HCT116 (cell line): ENCODE results near the gene ZNF322. TPM values are rescaled to one million over a fixed set of nuclear protein-coding genes. Genes with fewer than 3 reads are reported as not detected.

Experiments used
- ATAC-seq: fragments of 200-7000 bp; cut with Tn5 transposase; 2 replicates; pipeline ENCODE4 v1.9.1; 2020; ENCODE audit warnings: mild to moderate bottlenecking, moderate library complexity
- BruUV-seq: library from RNA; stranded (reverse); fragments of 400-500 nt; replicated peaks from 2 replicates; lab custom pipeline; 2021; lab: Mats Ljungman, UMichigan
- CTCF ChIA-PET: fragments of 300-600 bp; sonication (Branson Sonifier 250); formaldehyde crosslinking; loops from one replicate; lab custom pipeline; 2021; ENCODE audit warnings: antibody characterized with exemption; lab: Charles Lee
- POLR2A ChIA-PET: fragments of 300-600, 350-600 bp; sonication (Branson Sonifier 250); formaldehyde crosslinking; loops from one replicate; lab custom pipeline; 2021; ENCODE audit warnings: antibody characterized with exemption; lab: Charles Lee
- RAD21 ChIA-PET, 2 experiments: fragments of 300-600 bp; sonication (Branson Sonifier 250); formaldehyde crosslinking; loops; one replicate each; lab custom pipeline; 2023; ENCODE audit warnings: low total read pairs in 2 of 2; ENCODE audit not compliant: uncharacterized antibody in 2 of 2, unreplicated experiment in 2 of 2, low non-redundant PET in 1 of 2; lab: Charles Lee
- DNase-seq: peaks from one replicate; pipeline ENCODE4 v3.0.0-alpha.2; 2010; ENCODE audit warnings: low read depth, low spot score
- H2AFZ ChIP-seq: fragments of 200-600 bp; shearing (Covaris generic), sonication (generic); 2 replicates; pipeline ENCODE4 v1.6.1; 2017; ENCODE audit warnings: low read depth, mixed run types, mixed read lengths, antibody characterized with exemption, low read length; ENCODE audit not compliant: poor library complexity, severe bottlenecking
- H3K27ac ChIP-seq: 2 replicates; pipeline ENCODE4 v1.5.1; 2012; ENCODE audit warnings: low read depth, low read length
- H3K27me3 ChIP-seq: fragments of 200-600 bp; sonication (generic); 2 replicates; pipeline ENCODE4 v1.6.1; 2016; ENCODE audit warnings: mixed run types, low read length, mixed read lengths; ENCODE audit not compliant: insufficient read depth
- H3K36me3 ChIP-seq, 2 experiments: fragments of 200-500 bp in 1 of 2; fragments of 200-600 bp in 1 of 2; sonication (Bioruptor generic) in 1 of 2; sonication (generic) in 1 of 2; 2 replicates each; pipeline versions ENCODE4 v1.5.1 to v1.6.1; 2014 to 2016; ENCODE audit warnings: low read length in 2 of 2, inconsistent platforms in 1 of 2, mixed read lengths in 1 of 2, mixed run types in 1 of 2; ENCODE audit not compliant: insufficient read depth in 2 of 2, control insufficient read depth in 1 of 2
- H3K4me1 ChIP-seq, 2 experiments: fragments of 200-600 bp in 1 of 2; sonication (generic) in 1 of 2; 2 replicates each; pipeline versions ENCODE4 v1.5.1 to v1.6.1; 2012 to 2017; ENCODE audit warnings: low read length in 2 of 2, inconsistent platforms in 1 of 2, mild to moderate bottlenecking in 1 of 2, mixed read lengths in 1 of 2, mixed run types in 1 of 2, moderate library complexity in 1 of 2; ENCODE audit not compliant: insufficient read depth in 2 of 2, control insufficient read depth in 1 of 2
- H3K4me2 ChIP-seq: fragments of 200-600 bp; sonication (generic); 2 replicates; pipeline ENCODE4 v1.6.1; 2017; ENCODE audit warnings: mixed run types, low read length, mixed read lengths
- H3K4me3 ChIP-seq, 2 experiments: fragments of 200-600 bp in 1 of 2; sonication (generic) in 1 of 2; replicated peaks in 1 of 2; 2 replicates each; pipeline ENCODE4 v1.5.1; 2011 to 2016; ENCODE audit warnings: low read length in 2 of 2, control low read depth in 1 of 2, low read depth in 1 of 2, mild to moderate bottlenecking in 1 of 2, mixed read lengths in 1 of 2, mixed run types in 1 of 2
- H3K79me2 ChIP-seq: fragments of 200-600 bp; sonication (generic); 2 replicates; pipeline ENCODE4 v1.6.1; 2017; ENCODE audit warnings: mild to moderate bottlenecking, mixed run types, low read length, moderate library complexity, mixed read lengths; ENCODE audit not compliant: insufficient read depth
- H3K9ac ChIP-seq: fragments of 200-600 bp; sonication (generic); 2 replicates; pipeline ENCODE4 v1.6.1; 2016; ENCODE audit warnings: low read length, mixed read lengths
- H3K9me2 ChIP-seq: fragments of 200-600 bp; sonication (generic), shearing (Covaris generic); 2 replicates; pipeline ENCODE4 v1.6.1; 2017; ENCODE audit warnings: mixed run types, mild to moderate bottlenecking, moderate library complexity; ENCODE audit not compliant: insufficient read depth
- H3K9me3 ChIP-seq, 2 experiments: fragments of 200-500 bp in 1 of 2; fragments of 200-600 bp in 1 of 2; sonication (Bioruptor generic) in 1 of 2; sonication (generic) in 1 of 2; 2 replicates each; pipeline ENCODE4 v1.6.1; 2014 to 2017; ENCODE audit warnings: low read length in 2 of 2, mixed read lengths in 2 of 2, inconsistent platforms in 1 of 2, low read depth in 1 of 2, mild to moderate bottlenecking in 1 of 2, mixed run types in 1 of 2, moderate library complexity in 1 of 2; ENCODE audit not compliant: control insufficient read depth in 1 of 2, insufficient read depth in 1 of 2
- H4K20me1 ChIP-seq: fragments of 200-600 bp; sonication (generic), shearing (Covaris generic); 2 replicates; pipeline ENCODE4 v1.6.1; 2017; ENCODE audit warnings: mixed run types, mild to moderate bottlenecking, moderate library complexity; ENCODE audit not compliant: insufficient read depth
- ATF3 ChIP-seq: IDR thresholded peaks from 2 replicates; pipeline ENCODE4 v1.6.1; 2012
- CBX3 ChIP-seq: IDR thresholded peaks from 2 replicates; pipeline ENCODE4 v1.6.1; 2012; ENCODE audit warnings: low read depth
- CEBPB ChIP-seq: IDR thresholded peaks from 2 replicates; pipeline ENCODE4 v1.6.1; 2012; ENCODE audit warnings: low read depth
- EGR1 ChIP-seq: IDR thresholded peaks from 2 replicates; pipeline ENCODE4 v1.6.1; 2012; ENCODE audit warnings: low read depth
- ELF1 ChIP-seq: IDR thresholded peaks from 2 replicates; pipeline ENCODE4 v1.6.1; 2012; ENCODE audit warnings: low read depth, borderline replicate concordance
- EZH2 ChIP-seq: fragments of 200-600 bp; sonication (generic); IDR thresholded peaks from 2 replicates; pipeline ENCODE4 v1.6.1; 2017; ENCODE audit warnings: antibody characterized with exemption, mixed run types
- EZH2phosphoT487 ChIP-seq: fragments of 200-600 bp; IDR thresholded peaks from 2 replicates; pipeline ENCODE4 v1.6.1; 2018; ENCODE audit warnings: antibody characterized with exemption, borderline replicate concordance
- FOSL1 ChIP-seq: IDR thresholded peaks from 2 replicates; pipeline ENCODE4 v1.6.1; 2012; ENCODE audit warnings: low read depth
- POLR2A ChIP-seq: IDR thresholded peaks from 2 replicates; pipeline ENCODE4 v1.7.0; 2011; ENCODE audit warnings: borderline replicate concordance; ENCODE audit not compliant: insufficient read depth, insufficient read length; ENCODE audit errors: extremely low read depth
- POLR2AphosphoS5 ChIP-seq: IDR thresholded peaks from 2 replicates; pipeline ENCODE4 v1.6.1; 2011; ENCODE audit warnings: mild to moderate bottlenecking, low read depth, low read length, moderate library complexity
- RAD21 ChIP-seq: IDR thresholded peaks from 2 replicates; pipeline ENCODE4 v1.6.1; 2012; ENCODE audit warnings: low read depth, mild to moderate bottlenecking
- SIN3A ChIP-seq: IDR thresholded peaks from 2 replicates; pipeline ENCODE4 v1.6.1; 2012; ENCODE audit warnings: low read depth
- SP1 ChIP-seq: IDR thresholded peaks from 2 replicates; pipeline ENCODE4 v1.6.1; 2012; ENCODE audit warnings: low read depth
- SRF ChIP-seq: IDR thresholded peaks from 2 replicates; pipeline ENCODE4 v1.6.1; 2012; ENCODE audit warnings: low read depth
- TCF7L2 ChIP-seq: IDR thresholded peaks from 2 replicates; pipeline ENCODE4 v1.7.0; 2011; ENCODE audit warnings: borderline replicate concordance, inconsistent platforms; ENCODE audit not compliant: insufficient read depth, insufficient read length; ENCODE audit errors: extremely low read depth
- YY1 ChIP-seq: IDR thresholded peaks from 2 replicates; pipeline ENCODE4 v1.6.1; 2011; ENCODE audit warnings: low read length, low read depth, moderate library complexity, mild to moderate bottlenecking; ENCODE audit not compliant: insufficient replicate concordance; ENCODE audit errors: extremely low read depth
- ZBTB33 ChIP-seq: IDR thresholded peaks from 2 replicates; pipeline ENCODE4 v1.6.1; 2011; ENCODE audit warnings: mild to moderate bottlenecking, low read length, moderate library complexity; ENCODE audit not compliant: insufficient replicate concordance; ENCODE audit errors: extremely low read depth
- ZNF274 ChIP-seq: fragments of 200-500 bp; sonication (Bioruptor generic); IDR thresholded peaks from 2 replicates; pipeline ENCODE4 v1.6.1; 2014; ENCODE audit warnings: mild to moderate bottlenecking, low read depth, low read length, inconsistent platforms
- intact Hi-C: fragments of 100-400 bp; cut with micrococcal nuclease; formaldehyde crosslinking; loops from 2 replicates; pipeline ENCODE4 v1.10.0; 2022
- total RNA-seq: library from RNA; stranded (reverse); gene quantifications from one replicate; pipeline ENCODE4 v1.2.1, GENCODE V29; 2021; ENCODE audit not compliant: unreplicated experiment

The ZNF322 gene
- total RNA-seq, 1 experiment from 2014 or later: 22.9 TPM

GRCh38 chr6:26597389-26597766 lies 62.2 kb downstream of the ZNF322 start:
- ChIA-PET POLR2A (no interaction called here), RAD21 (no interaction called here), CTCF (no interaction called here)
- Histone ChIP-seq H3K9ac (peak overlapping the region; percentile 87), H3K36me3 (peaks cover 2 to 16% of the 10 kb centered on the region in 2 experiments; a peak in 1 of 4 replicates), H3K4me2 (peak overlapping the region; percentile 92), H3K9me2 (no peaks in the 10 kb centered on the region), H3K27me3 (no peaks in the 10 kb centered on the region), H2AFZ (no peak overlapping the region), H3K79me2 (peaks cover 22% of the 10 kb centered on the region), H4K20me1 (no peaks in the 10 kb centered on the region), H3K4me1 (peaks cover 19 to 43% of the 10 kb centered on the region in 2 experiments), H3K9me3 (no peaks in the 10 kb centered on the region), H3K4me3 (peak overlapping the region; percentile 94 to 98), H3K27ac (peak overlapping the region; percentile 80)
- no TSS peak for BruUV-seq
- DNase-seq: no peak
- no peak for TF ChIP-seq SRF
- no peak for TF ChIP-seq RAD21
- no peak for TF ChIP-seq EZH2
- no peak for ATAC-seq
- intact Hi-C loops: loop anchor here (5.0 kb wide), 1 partner anchor 535 kb away; a partner anchor contains a TSS

DNA sequence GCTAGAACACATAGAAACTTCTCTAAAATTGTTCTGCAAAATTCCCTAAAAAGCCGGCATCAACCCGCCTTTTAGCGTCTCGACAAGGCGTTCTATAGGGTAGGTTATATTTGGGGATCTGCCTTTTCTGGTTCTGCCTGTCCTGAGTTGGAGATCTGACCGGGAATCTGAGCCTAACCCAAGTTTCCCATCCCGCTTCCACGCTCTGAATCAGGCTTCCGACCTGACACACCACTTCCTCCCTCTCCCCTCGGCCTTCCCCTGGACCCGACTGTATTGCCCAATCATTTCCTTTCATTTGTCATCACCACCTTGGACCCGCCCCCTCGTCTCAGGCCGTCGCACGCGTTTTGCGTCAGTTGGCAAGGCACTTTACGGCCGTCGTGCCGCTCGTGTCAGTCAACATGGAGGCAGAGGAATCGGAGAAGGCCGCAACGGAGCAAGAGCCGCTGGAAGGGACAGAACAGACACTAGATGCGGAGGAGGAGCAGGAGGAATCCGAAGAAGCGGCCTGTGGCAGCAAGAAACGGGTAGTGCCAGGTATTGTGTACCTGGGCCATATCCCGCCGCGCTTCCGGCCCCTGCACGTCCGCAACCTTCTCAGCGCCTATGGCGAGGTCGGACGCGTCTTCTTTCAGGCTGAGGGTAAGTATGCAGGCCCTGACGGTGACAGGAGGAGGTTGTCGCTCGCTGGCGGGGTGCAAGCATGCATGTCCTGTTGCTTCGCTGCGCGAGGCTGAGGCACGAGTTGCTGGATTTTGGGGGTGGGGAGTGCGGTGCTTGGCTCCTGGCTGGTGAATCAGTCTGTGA lies 62.8 kb downstream of the ZNF322 start, which contains the start of gene ABT1:
Gene ABT1, plus strand, starts transcription at position 375 of the 810 bp plus-strand sequence. Its CDS starts 30 bp downstream, at position 405.
- no TSS peak for BruUV-seq
- ChIA-PET POLR2A (interaction anchor here (1.2 kb wide), 1 partner anchor 473 kb away, joined by 3 read pairs; a partner anchor contains a TSS), CTCF (interaction anchor here (2.0 to 4.2 kb wide), 6 partner anchors 20 to 424 kb away, joined by 11 to 60 read pairs (median 22); no protein-coding TSS in a partner anchor)
- TF ChIP-seq EZH2phosphoT487 (no peak), ATF3 (no peak), ELF1 (peak; percentile 70), ZNF274 (no peak), TCF7L2 (peak; percentile 38), FOSL1 (no peak), POLR2A (peak; percentile 80), CBX3 (peak; percentile 97), SP1 (peak; percentile 98), EGR1 (peak; percentile 75), SIN3A (peak; percentile 93), SRF (peak; percentile 96), ZBTB33 (no peak), CEBPB (peak; percentile 99), EZH2 (no peak), POLR2AphosphoS5 (peak; percentile 94), YY1 (peak; percentile 95)

More for the DNA sequence above, 62.8 kb downstream of the ZNF322 start, which contains the start of gene ABT1:
- H3K27ac ChIP-seq: peak within 1 kb of the TSS; percentile 80
- no peaks in the 10 kb centered on the region for H3K27me3 ChIP-seq
- peak; percentile 97 for DNase-seq
- H3K4me2 ChIP-seq: peak within 1 kb of the TSS; percentile 92
- ATAC-seq: peak; percentile 74
- RAD21 ChIA-PET: interaction anchor here in 1 of 2 experiments (2.5 kb wide), 1 partner anchor 255 kb away, joined by 17 read pairs; no protein-coding TSS in a partner anchor
- H3K4me1 ChIP-seq: peaks cover 19 to 43% of the 10 kb centered on the region in 2 experiments
- H4K20me1 ChIP-seq: no peaks in the 10 kb centered on the region
- peak within 1 kb of the TSS; percentile 87 for H3K9ac ChIP-seq
- H2AFZ ChIP-seq: peak within 1 kb of the TSS; percentile 28
- intact Hi-C loops: loop anchor here (1.0 to 5.0 kb wide), 3 partner anchors 255 to 700 kb away; a partner anchor contains a TSS
- peaks cover 22% of the 10 kb centered on the region for H3K79me2 ChIP-seq
- peaks cover 2 to 16% of the 10 kb centered on the region in 2 experiments; a peak in 1 of 4 replicates for H3K36me3 ChIP-seq
- H3K4me3 ChIP-seq: peak within 1 kb of the TSS; percentile 94 to 98
- H3K9me2 ChIP-seq: no peaks in the 10 kb centered on the region
- no peaks in the 10 kb centered on the region for H3K9me3 ChIP-seq
